Omental fat pad (tissue), 4 donors: ENCODE results near the gene COPZ2. TPM values are rescaled to one million over a fixed set of nuclear protein-coding genes. Genes with fewer than 3 reads are reported as not detected.
"Not testable (repeated sequence)": the region's sequence is repeated elsewhere in the genome, so short reads cannot be mapped to it uniquely, and the experiment has no call there.

Experiments used
- ATAC-seq: fragments of 150-250 bp; one replicate; pipeline ENCODE4 v1.9.1; 2016; ENCODE audit warnings: mild to moderate bottlenecking, moderate library complexity; ENCODE audit not compliant: low FRiP score
- DNase-seq: peaks from one replicate; pipeline ENCODE4 v3.0.0-alpha.2; 2019; ENCODE audit warnings: low spot score
- total RNA-seq, 4 donors: library from RNA; depleted of rRNA; stranded (reverse); fragments of >200 nt; gene quantifications; one replicate each; pipeline ENCODE4 v1.1.0, GENCODE V29; 2016
- TF ChIP-seq, protein P1 (sequence below), 3 donors: fragments of 450-650 bp; IDR thresholded peaks; one replicate each; pipeline ENCODE4 v1.5.1; 2016 to 2017; ENCODE audit warnings: antibody characterized with exemption in 3 of 3, mild to moderate bottlenecking in 3 of 3, moderate library complexity in 2 of 3

The COPZ2 gene
- total RNA-seq, 4 donors from 2014 or later = 43.8 to 61.8 (median 49.7) TPM

DNA sequence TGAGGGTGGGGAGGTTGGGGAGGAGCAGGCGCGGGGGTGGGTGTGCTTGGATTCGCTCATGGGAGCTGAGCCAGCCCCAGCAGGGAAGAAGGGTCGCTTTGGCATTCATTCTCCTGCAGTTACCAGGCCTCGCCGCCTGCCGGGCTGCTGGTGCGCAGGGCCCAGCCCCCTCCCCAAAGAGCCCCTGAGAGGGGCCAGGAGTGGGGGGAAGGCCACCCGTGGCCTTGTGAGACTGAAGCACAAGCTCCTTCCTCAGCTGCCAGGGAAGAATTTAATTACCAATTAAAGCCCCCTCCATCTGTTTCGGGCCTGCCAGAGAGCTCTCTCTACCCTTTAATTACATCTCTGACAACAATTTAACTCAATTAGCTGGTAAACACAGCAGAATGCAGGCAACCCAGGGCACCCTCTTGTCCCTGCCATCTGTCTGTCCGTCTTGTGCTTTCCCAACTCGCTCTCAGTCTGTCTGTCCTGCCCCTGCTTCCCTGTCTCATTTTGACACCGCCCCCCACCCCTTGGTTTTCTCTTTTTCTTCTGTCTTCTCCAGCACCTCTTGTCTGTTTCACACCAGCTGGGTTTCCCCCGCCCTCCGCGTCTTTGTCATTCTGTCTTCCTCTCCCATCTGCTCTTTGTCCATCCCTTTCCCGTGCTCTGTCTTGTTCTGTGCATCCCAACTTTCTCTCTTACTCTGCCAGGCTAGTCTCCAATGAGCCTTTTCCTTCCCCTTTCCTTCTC lies 34.0 kb downstream of the COPZ2 start:
- ATAC-seq (no peak), DNase-seq (no peak)
- TF ChIP-seq, protein P1, sequence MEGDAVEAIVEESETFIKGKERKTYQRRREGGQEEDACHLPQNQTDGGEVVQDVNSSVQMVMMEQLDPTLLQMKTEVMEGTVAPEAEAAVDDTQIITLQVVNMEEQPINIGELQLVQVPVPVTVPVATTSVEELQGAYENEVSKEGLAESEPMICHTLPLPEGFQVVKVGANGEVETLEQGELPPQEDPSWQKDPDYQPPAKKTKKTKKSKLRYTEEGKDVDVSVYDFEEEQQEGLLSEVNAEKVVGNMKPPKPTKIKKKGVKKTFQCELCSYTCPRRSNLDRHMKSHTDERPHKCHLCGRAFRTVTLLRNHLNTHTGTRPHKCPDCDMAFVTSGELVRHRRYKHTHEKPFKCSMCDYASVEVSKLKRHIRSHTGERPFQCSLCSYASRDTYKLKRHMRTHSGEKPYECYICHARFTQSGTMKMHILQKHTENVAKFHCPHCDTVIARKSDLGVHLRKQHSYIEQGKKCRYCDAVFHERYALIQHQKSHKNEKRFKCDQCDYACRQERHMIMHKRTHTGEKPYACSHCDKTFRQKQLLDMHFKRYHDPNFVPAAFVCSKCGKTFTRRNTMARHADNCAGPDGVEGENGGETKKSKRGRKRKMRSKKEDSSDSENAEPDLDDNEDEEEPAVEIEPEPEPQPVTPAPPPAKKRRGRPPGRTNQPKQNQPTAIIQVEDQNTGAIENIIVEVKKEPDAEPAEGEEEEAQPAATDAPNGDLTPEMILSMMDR (IDR thresholded peaks at IDR 0.05) = no peak

DNA sequence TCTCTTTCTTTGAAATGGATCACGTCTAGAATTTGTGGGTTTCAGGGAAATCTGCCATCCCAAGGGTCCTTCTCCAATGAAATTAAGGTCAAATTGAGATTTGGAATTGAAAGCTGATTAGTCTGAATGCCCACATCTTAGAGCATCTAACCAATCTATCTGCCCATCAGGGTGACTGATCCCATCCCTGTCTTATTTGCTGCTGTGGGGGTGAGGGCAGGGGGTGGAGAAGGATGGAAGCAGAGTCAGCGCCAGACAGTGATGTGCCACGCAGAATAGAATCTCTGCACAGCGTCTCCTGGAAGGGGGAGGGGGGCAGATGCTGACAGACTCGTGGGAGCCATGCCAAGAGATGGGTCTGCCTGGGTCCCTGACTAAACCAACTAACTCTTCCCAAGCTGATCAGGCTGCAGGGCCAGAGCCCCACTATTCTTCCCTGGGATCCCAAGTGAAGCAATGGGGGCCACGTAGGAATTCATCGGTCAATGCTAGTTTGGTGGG lies 34.6 kb downstream of the COPZ2 start:
- TF ChIP-seq, protein P1 (IDR thresholded peaks at IDR 0.05) = no peak
- ATAC-seq (no peak), DNase-seq (no peak)

DNA sequence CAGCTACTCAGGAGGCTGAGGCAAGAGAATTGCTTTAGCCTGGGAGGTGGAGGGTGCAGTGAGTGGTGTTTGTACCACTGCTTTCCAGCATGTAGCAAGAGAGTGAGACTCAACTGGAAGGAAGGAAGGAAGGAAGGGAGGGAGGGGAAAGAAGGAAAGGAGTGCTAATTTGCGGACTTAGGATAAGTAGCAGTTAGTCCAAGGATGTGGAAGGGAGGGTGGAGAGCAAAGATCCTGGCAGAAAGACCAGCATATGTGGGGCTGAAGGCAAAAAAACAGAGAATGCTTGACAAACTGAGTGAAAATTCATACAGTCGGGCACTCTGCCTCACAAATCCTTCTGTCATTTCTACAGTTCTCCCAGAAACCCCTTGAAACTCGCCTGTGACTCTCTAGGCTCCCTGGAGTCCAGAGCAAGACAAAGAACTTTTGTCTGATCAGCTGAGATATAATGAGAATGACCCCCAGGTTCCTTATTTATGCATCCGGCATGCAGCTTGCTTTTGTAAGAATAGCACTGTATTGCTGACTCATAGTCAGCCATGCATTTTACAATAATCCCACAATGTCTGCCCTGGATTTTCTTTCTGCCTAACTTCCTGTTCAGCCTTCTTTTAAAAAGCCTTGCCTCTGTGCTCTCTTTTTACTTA lies 35.2 kb downstream of the COPZ2 start:
- ATAC-seq (peak; percentile 43), DNase-seq (no peak)
- TF ChIP-seq, protein P1 (IDR thresholded peaks at IDR 0.05) = no peak

DNA sequence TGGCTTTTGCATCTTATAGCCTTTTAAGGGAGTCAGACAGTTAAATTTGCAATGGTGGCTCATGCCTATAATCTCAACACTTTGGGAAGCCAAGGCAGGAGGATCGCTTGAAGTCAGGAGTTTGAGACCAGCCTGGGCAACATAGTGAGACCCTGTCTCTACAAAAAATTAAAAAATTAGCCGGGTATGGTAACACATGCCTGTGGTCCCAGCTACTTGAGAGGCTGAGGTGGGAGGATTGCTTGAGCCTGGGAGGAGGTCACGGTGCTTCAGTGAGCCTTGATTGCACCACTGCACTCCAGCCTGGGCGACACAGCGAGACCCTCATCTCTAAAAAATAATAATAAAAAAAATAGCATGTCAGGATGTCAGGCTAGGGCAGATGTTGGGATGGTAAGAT lies 35.9 kb downstream of the COPZ2 start:
- ATAC-seq, DNase-seq: not testable (repeated sequence)

DNA sequence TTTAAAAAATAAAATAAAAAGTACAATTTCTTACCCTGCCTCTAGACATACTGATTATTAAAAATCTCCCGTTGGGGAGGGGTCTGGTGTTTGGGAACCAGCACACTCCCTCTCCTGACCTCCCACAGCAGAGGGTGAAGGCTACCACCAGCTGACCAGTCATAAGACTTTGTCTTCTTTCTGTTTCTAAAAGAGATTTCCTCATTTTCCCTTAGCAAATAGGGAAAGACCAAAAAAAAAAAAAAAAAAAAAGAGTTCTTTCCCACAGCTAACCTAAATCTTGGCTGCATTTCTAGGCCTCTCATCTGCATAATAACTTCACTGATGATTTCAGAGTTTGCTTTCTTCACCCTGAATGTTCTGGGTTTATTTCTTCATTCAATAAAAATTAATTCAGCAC lies 36.4 kb downstream of the COPZ2 start:
- no peak for ATAC-seq

DNA sequence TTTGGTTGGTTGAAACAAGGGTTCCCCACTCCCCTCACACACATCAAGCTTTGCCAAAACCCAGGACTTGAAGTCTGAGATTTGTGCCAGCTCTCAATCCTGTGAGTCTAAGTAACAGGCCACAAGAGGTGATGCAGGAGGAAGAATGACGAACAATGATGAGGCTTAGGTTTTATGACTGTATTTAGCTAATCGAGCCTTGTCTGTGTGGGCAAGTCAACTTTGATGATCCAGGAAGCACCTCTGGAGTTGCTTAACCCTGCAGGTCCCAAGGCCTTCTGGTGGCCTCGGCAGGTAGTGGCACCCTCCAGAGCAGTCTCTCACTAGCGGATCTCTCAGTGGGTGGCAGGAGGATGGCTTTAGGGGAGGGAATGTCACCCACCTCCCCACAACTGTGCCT lies 38.0 kb downstream of the COPZ2 start:
- TF ChIP-seq, protein P1 (IDR thresholded peaks at IDR 0.05) = no peak
- no peak for ATAC-seq
- DNase-seq = no peak

More for the DNA sequence above, 36.4 kb downstream of the COPZ2 start:
- DNase-seq = no peak
- TF ChIP-seq, protein P1 (IDR thresholded peaks at IDR 0.05) = no peak

DNA sequence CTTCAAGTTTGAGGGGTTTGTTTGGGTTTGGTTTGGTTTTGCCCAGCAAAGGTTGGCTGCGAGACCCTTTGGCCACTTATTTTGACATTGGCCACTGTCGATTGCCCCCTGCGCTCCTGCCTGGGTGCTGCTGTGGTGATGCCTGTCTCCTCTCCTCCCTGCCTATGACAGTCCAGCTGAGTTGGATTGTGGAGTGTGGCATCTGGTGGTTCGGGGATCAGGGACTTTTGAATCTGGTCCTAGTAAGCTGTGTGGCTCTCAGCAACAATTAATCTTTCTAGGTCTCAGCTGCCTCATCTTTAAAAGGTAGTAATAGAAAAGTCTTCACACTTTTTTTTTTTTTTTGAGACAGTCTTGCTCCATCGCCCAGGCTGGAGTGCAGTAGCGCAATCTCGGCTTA lies 39.6 kb downstream of the COPZ2 start:
- ATAC-seq = no peak
- DNase-seq = no peak
- TF ChIP-seq, protein P1 (IDR thresholded peaks at IDR 0.05) = no peak
